HepG2 (cell line): ENCODE results near the gene SEC14L2. TPM values are rescaled to one million over a fixed set of nuclear protein-coding genes. Genes with fewer than 3 reads are reported as not detected.

ENCODE experiments used
- CEBPG ChIP-seq: IDR thresholded peaks from 2 replicates; pipeline ENCODE4 v1.6.1; 2016
- CREB3 ChIP-seq: sonication (generic); formaldehyde crosslinking; IDR thresholded peaks from 2 replicates; pipeline ENCODE4 v1.5.0; 2020; ENCODE audit warnings: missing genetic modification reagents
- FOXO4 ChIP-seq: sonication (generic); formaldehyde crosslinking; conservative IDR thresholded peaks from 2 replicates; pipeline ENCODE4 v1.8.1; 2023; ENCODE audit warnings: missing genetic modification reagents
- GATAD2A ChIP-seq: IDR thresholded peaks from 2 replicates; pipeline ENCODE4 v1.6.1; 2016
- LBX2 ChIP-seq: sonication (generic); formaldehyde crosslinking; IDR thresholded peaks from 2 replicates; pipeline ENCODE4 v1.5.0; 2020; ENCODE audit warnings: missing genetic modification reagents, mild to moderate bottlenecking, borderline replicate concordance
- MATR3 ChIP-seq: sonication (generic); formaldehyde crosslinking; IDR thresholded peaks from 2 replicates; pipeline ENCODE4 v1.4.0; 2020; ENCODE audit warnings: missing genetic modification reagents
- MIER3 ChIP-seq: IDR thresholded peaks from 2 replicates; pipeline ENCODE4 v1.6.1; 2016; ENCODE audit warnings: missing compliant biosample characterization, borderline replicate concordance
- MTF1 ChIP-seq: sonication (generic); formaldehyde crosslinking; IDR thresholded peaks from 2 replicates; pipeline ENCODE4 v1.5.0; 2020; ENCODE audit warnings: missing genetic modification reagents
- NFE2L2 ChIP-seq: fragments of 150-350 bp; IDR thresholded peaks from 2 replicates; pipeline ENCODE4 v1.6.1; 2014; ENCODE audit warnings: low read length
- POGK ChIP-seq: sonication (generic); formaldehyde crosslinking; conservative IDR thresholded peaks from 2 replicates; pipeline ENCODE4 v1.8.0; 2022; ENCODE audit warnings: mild to moderate bottlenecking, moderate library complexity, missing genetic modification reagents
- RFX1 ChIP-seq: fragments of 450-650 bp; IDR thresholded peaks from 2 replicates; pipeline ENCODE4 v1.6.1; 2017
- RORA ChIP-seq: sonication (generic); formaldehyde crosslinking; IDR thresholded peaks from 2 replicates; pipeline ENCODE4 v1.5.0; 2020; ENCODE audit warnings: mild to moderate bottlenecking, missing genetic modification reagents, moderate library complexity
- SP5 ChIP-seq: IDR thresholded peaks from 2 replicates; pipeline ENCODE4 v1.6.1; 2016; ENCODE audit warnings: low read depth, borderline replicate concordance
- TAF15 ChIP-seq: fragments of 200-400 bp; formaldehyde crosslinking; IDR thresholded peaks from one replicate; pipeline ENCODE4 v1.6.1; 2018; ENCODE audit warnings: mild to moderate bottlenecking, low read depth, low read length; ENCODE audit not compliant: poor library complexity, severe bottlenecking
- THYN1 ChIP-seq: sonication (generic); formaldehyde crosslinking; IDR thresholded peaks from 2 replicates; pipeline ENCODE4 v1.8.1; 2023; ENCODE audit warnings: low read depth, mild to moderate bottlenecking, moderate library complexity, missing genetic modification reagents, borderline replicate concordance
- ZBTB44 ChIP-seq: sonication (generic); formaldehyde crosslinking; IDR thresholded peaks from 2 replicates; pipeline ENCODE4 v1.4.0; 2020; ENCODE audit warnings: missing genetic modification reagents
- ZBTB49 ChIP-seq: sonication (generic); formaldehyde crosslinking; IDR thresholded peaks from 2 replicates; pipeline ENCODE4 v1.4.0; 2020; ENCODE audit warnings: missing genetic modification reagents, borderline replicate concordance
- ZNF136 ChIP-seq: sonication (generic); formaldehyde crosslinking; IDR thresholded peaks from 2 replicates; pipeline ENCODE4 v1.8.1; 2022; ENCODE audit warnings: low read depth, mild to moderate bottlenecking, moderate library complexity, missing genetic modification reagents
- ZNF496 ChIP-seq: sonication (generic); formaldehyde crosslinking; IDR thresholded peaks from 2 replicates; pipeline ENCODE4 v1.8.1; 2023; ENCODE audit warnings: mild to moderate bottlenecking, moderate library complexity, missing genetic modification reagents; ENCODE audit not compliant: insufficient replicate concordance
- ZSCAN21 ChIP-seq: sonication (generic); formaldehyde crosslinking; IDR thresholded peaks from 2 replicates; pipeline ENCODE4 v1.8.0; 2022; ENCODE audit warnings: mild to moderate bottlenecking, missing genetic modification reagents, moderate library complexity, borderline replicate concordance
- polyA plus RNA-seq, 8 experiments: library from polyadenylated mRNA; depleted of rRNA in 3 of 8; stranded (reverse) in 7 of 8; unstranded in 1 of 8; fragments of >200 nt; fragmentation: Illumina TruSeq in 4 of 8; extraction: Trizol in 4 of 8; gene quantifications; 2 replicates each; pipeline versions ENCODE4 v1.2.1 to v1.2.3, GENCODE V29; 2011 to 2016; ENCODE audit warnings: low read depth in 4 of 8, missing spikeins in 1 of 8, mixed read lengths in 1 of 8; ENCODE audit not compliant: insufficient read depth in 1 of 8
- total RNA-seq, 5 experiments: library from RNA; depleted of rRNA; stranded (reverse); fragments of >200 nt; fragmentation: Illumina TruSeq; extraction: Trizol; gene quantifications; 2 replicates each; pipeline ENCODE4 v1.2.3, GENCODE V29; 2016; ENCODE audit warnings: low read depth in 1 of 5

Gene SEC14L2
- total and polyA plus RNA-seq, 2 of the 13 experiments (the other 11 are each of a cell fraction or from before 2014, with no cell fraction given) = 4.1 to 5.1 TPM

GRCh38 chr22:30356449-30357235, 40.2 kb upstream of the SEC14L2 start, which contains the start of the genes CCDC157 and SF3A1 (continued):
- TF ChIP-seq ZBTB49 (CRISPR knock-in tag) (no peak), ZNF136 (CRISPR knock-in tag) (no peak), MIER3 (CRISPR knock-in tag) (peak; percentile 50; the same call in 1 of the 2 replicates), ZSCAN21 (CRISPR knock-in tag) (peak; percentile 71; the same call in 1 of the 2 replicates), RORA (CRISPR knock-in tag) (no peak), SP5 (peak; percentile 40; the same call in 1 of the 2 replicates), MATR3 (CRISPR knock-in tag) (no peak), NFE2L2 (no peak), TAF15 (no peak), RFX1 (peak; percentile 95), ZBTB44 (CRISPR knock-in tag) (peak; percentile 47; the same call in 1 of the 2 replicates), GATAD2A (no peak), ZNF496 (no peak), POGK (CRISPR knock-in tag) (peak; percentile 94), LBX2 (CRISPR knock-in tag) (no peak), MTF1 (0 out of 2 replicates have a peak, but pooled peaks have one; percentile 35), CREB3 (CRISPR knock-in tag) (peak; percentile 64; the same call in 1 of the 2 replicates), THYN1 (no peak), CEBPG (CRISPR knock-in tag) (no peak; the same call in 1 of the 2 replicates), FOXO4 (no peak)
